HG03521 (cell line): ENCODE data around the gene FLT3.
A peak's percentile ranks its signal among the peaks of the same experiment; 100 is the strongest.
"Not testable (repeated sequence)": the region's sequence is repeated elsewhere in the genome, so short reads cannot be mapped to it uniquely, and the experiment has no call there.

Experiments used
- ATAC-seq: cut with Tn5 transposase; IDR thresholded peaks from one replicate; pipeline ENCODE4 v1.9.1; 2021; ENCODE audit warnings: mild to moderate bottlenecking, moderate library complexity; ENCODE audit not compliant: unreplicated experiment

The FLT3 gene

DNA sequence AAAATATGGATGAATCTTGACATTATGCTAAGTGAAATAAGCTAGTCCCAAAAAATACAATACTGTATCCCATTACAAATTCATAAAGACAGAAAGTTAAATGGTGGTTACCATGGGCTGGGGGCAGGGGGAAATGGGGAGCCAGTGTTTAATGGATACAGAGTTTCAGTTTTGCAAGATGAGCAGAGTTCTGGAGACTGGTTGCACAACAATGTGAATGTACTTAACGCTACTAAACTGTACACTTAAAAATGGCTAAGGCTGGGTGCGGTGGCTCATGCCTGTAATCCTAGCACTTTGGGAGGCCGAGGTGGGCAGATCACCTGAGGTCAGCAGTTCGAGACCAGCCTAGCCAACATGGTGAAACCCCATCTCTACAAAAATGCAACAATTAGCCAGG lies 1.5 kb upstream of the FLT3 start:
- not testable (repeated sequence) for ATAC-seq

- ATAC-seq = no peak
These were observed 803 bp downstream of the FLT3 start for GRCh38 chr13:28099396-28100149.

DNA sequence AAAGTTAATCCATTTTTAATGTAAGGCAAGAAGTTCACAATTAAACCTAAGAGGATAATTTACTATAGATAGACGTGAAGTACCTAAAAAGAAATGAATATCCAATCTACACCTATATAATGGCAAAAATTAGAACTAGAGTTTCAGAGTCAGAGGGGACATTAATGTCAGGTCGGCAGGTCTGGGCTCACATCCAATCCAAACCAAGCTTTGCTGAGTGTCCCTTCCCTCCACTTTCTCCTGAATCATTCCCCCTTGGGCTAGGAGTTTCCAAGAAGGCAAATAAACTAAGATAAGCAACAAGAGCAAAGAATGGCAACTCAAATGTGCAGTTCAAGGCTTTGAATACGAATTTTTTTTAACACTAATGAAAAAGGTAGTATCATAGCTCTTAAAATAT lies 2.9 kb downstream of the FLT3 start:
- no peak for ATAC-seq

DNA sequence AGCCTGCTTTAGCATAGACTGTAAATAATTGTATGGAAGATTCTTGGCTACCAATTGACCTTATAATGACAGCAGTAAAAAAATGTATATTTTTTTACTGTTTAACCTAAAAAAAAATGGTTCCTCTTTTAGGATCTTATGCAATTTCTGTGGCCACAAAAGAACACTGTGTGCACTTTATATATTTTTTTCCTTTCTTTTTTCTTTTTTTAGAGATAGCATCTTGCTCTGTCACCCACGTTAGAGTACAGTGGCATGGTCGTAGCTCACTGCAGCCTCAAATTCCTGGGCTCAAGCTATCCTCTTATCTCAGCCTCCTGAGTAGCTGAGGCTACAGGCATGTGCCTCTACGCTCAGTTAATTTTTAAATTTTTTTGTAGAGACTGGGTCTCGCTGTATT lies 6.1 kb downstream of the FLT3 start:
- no peak for ATAC-seq

- ATAC-seq = no peak
These were observed 6.5 kb downstream of the FLT3 start for GRCh38 chr13:28093881-28094280.

GRCh38 chr13:28092431-28092830 lies 7.9 kb downstream of the FLT3 start:
- ATAC-seq = no peak

GRCh38 chr13:28089065-28089464 lies 11.3 kb downstream of the FLT3 start:
- no peak for ATAC-seq

DNA sequence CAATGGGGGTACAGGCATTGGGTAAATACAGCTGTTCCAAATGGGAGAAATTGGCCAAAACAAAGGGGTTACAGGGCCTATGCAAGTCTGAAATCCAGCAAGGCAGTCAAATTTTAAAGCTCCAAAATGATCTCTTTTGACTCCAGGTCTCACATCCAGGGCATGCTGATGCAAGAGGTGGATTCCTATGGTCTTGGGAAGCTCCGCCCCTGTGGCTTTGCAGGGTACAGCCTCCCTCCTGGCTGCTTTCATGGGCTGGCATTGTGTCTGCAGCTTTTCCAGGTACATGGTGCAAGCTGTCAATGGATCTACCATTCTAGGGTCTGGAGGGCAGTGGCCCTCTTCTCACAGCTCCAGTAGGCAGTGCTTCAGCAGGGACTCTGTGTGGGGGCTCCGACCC lies 22.6 kb downstream of the FLT3 start:
- not testable (repeated sequence) for ATAC-seq

DNA sequence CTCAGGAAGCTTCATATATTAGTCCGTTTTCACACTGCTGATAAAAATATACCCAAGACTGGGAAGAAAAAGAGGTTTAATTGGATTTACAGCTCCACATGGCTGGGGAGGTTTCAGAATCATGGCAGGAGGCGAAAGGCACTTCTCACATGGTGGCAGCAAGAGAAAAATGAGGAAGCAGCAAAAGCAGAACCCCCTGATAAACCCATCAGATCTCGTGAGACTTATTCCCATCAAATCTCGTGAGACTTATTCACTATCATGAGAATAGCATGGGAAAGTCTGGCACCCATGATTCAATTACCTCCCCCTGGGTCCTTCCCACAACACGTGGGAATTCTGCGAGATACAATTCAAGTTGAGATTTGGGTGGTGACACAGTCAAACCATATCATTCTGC lies 23.1 kb downstream of the FLT3 start:
- no peak for ATAC-seq

DNA sequence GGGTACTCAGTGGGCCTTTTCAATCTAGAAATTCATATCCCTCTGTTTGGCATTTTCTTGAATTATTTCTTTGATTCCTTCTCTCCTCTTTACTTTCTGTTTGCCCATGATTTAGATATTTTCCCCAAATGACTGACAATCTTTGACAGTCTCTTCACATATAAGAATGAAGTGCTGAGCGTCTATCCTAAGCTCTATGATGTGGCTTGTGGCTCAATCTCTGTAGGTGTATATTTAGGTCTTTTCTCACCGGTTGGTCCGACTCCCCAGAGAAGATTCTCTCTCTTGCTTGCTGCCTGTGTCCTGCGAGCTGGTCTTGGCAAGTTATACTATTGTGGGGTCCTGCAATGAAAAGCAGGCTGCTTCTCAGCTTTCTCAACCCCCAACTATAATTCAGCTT lies 29.0 kb downstream of the FLT3 start:
- ATAC-seq = no peak

DNA sequence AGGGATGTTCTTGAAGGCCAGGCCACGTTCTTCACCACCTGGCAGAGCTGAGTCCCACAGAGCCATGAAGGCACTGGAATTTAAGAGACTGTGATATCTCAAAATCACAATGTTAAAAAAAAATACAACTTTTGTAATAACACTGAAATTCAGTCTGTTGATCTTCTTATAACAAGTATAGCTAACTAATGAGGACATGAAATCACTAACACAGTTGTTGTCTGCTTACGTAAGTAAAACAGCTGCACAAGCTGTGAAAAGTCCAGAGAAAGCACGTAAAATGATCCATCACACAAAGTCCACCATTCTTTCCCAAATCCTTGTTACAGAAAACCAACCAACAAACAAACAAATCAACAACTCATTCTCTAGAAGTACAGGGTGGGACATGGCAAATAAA lies 32.9 kb downstream of the FLT3 start:
- ATAC-seq = no peak

DNA sequence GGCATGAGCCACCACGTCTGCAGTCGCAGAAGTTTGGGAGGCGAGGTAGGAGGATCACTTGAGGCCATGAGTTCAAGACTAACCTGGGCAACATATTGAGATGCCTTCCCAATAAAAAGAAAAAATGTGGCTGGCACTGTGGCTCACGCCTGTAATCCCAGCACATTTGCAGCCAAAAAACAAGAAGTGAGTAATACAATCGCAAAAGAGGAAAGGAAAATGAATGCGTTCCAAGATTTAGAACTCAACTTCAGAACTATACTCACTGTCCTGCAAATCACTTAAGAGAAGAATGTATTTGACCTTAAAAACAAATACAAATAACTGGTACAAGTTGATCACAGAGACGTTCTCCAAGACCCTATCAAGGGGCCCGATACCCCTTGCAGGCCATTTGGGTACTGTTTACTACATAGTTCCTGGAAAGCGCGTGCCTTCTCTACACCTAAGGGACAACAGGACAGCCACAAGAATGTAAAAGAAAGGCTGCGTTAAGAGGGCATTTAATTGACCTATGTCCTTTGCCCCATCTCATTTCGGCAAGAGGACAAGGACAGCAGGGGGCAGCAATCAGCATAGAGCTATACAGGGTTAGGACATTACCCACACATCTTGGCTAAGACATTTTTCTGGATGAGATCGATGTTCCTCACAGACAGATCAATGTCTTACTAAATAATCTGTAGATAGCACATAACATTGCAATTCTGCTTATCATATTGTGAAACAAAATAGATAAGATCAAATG lies 41.3 kb downstream of the FLT3 start:
- ATAC-seq = no peak

GRCh38 chr13:28056970-28057712 lies 43.2 kb downstream of the FLT3 start:
- peak; percentile 72 for ATAC-seq

- no peak for ATAC-seq
These were observed 44.0 kb downstream of the FLT3 start for GRCh38 chr13:28056426-28056825.

- ATAC-seq = no peak
These were observed 45.0 kb downstream of the FLT3 start for GRCh38 chr13:28055357-28055756.

- no peak for ATAC-seq
These were observed 47.4 kb downstream of the FLT3 start for GRCh38 chr13:28052945-28053344.

DNA sequence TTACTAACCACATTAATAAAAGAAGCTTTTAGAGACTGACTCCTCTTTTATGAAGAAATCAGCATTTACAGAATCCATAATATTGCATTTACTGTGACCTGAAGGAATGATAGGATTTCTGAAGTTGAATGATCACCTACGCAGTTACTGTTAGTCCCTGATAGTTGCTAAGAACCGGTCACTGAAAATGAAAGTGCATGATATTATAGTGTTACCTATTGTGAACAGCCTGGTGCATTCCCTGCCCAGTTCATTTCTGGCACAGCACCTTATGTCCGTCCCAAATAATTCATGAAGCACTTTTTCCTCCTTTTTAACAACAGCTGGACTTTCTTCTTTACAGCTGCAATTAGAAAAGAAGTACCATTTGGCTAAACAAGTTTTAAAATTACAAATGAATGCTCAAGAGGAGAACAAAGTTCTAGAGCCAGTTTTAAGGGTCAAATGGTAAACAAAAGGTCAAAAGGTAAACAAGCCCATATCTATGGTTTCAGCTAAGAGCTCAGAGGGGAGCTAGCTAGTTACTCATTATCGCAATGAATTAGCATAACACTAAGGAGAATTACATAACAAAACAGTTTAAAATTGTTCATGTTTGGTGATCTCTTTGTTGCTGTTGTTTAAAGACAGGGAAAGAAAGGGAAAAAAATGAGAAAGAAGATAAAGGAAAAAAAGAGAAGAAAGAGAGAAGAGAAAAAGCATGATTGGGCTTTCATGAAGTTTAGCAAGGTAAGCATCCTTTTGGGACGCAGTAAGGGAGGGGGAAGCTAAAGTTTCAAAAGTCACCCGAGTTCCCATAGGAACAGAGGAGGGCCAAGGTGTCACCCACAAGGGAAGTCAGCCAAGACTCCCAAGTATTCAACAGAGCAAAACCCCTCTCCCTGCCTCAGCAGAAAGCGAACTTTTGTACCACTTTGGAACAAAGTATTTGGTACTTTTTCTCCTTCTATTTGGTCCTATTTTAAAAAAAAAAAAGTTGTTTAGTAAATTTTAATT lies 50.2 kb downstream of the FLT3 start:
- no peak for ATAC-seq

- no peak for ATAC-seq
These were observed 51.2 kb downstream of the FLT3 start for GRCh38 chr13:28049215-28049614.

DNA sequence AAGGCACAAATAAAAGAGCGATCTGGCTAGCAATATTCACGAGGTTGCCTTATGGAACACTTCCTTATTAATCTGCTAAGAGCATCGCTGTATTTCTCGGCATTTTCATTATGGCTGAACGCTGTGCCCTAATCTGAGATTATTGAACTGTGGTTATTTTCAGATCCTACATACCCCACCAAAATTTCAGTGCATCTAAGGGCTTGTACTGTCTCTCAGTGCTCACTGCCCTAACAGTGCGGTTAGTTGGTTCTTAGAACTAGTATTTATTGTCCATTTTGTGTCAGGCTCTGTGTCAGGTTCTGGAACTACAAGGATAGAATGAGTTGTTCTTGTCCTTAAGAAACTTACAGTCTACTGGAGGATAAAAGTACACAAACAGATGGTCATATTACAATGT lies 51.6 kb downstream of the FLT3 start:
- ATAC-seq = no peak

DNA sequence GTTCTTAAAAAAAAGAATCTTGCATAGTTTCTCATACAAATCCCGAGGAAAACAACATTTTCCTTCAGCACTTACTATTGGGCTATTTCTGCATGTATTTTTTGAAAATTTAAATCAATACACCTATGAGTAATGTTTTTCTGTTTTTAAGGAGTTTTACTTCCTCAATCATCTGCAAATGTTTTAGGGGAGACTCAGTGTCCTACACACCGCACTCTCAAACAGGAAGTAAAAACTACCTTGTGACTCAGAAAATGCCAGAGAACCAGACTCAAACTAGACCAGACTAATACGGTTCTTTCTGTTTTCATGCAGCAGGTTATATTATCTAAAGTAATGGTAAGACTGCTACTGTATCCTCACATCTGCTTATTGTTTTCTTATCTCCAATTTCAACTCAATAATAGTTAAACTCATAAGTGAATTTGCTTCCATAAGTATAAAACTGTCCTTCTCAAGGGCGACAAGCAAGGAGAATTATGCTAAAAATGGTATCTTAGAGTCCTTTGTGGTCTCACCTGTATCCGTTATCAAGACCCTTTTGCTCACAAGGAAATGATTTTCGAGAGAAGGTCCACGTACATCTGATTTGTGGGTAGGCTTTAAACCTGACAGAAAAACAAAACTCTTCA lies 52.5 kb downstream of the FLT3 start:
- ATAC-seq = peak; percentile 80
